ENCODE measurements around the gene PHB1. TPM values are rescaled to one million over a fixed set of nuclear protein-coding genes. Genes with fewer than 3 reads are reported as not detected.

Gene PHB1
- 100 to 1,000 TPM; 229 to 487 TPM for total RNA-seq

DNA sequence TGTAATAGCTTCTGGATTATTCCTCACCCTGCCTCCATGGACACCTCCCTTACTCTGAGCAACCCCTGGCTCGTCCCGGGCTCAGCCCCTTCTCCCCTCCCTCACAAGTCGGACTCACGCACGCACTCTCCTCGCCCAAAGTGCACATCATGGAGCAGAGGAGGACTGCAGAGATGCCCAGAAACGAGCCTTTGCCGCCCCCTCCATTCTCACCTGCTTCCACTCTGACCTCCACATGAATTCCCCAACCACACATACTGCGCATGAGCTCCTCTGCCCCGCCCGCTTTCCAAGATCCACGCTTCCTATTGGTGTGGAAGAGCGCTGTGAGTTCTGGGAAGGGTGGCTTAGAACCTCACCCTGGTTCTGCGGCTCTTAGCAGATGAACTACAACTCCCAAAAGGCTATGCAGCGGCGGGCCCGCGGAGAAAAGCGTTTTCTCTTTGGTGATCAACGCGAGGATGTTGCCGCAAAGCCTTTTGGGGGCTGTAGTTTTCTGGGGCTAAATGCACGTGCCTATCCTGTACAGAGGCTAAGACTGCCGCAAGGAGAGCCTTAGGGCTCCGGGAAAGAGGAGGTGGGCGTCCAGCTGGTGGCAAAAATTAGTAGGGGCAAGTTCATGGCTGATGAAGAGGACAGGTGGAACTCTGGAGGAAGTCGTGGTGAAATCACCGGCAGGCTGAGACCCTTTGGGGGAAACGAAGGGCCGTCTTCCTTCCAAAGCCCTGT is at the start of gene PHB1:
PHB1 (minus strand) TSS at position 261 of the 729 bp plus-strand sequence. CDS start 1,618 bp downstream, outside the sequence.
- intact Hi-C loops (cut with DNase I): no loop called here
- H3K27ac ChIP-seq: peak within 1 kb of the TSS; percentile 48

DNA sequence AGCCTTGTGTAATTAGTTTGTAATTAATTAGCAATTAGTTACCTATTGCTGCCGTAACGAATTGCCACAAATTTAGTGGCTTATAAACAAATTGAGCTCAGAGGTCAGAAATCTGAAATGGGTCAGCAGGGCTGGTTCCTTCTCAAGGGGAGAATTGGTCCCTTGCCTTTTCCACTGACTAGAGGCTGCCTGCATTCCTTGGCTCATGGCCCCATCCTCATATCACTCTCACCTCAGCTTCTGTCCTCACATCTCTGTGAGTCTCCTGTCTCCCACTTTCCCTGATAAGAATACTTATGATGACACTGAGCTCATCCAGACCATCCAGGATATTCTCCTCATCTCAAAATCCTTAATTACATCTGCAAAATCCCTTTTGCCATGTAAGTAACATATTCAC is 49.4 kb upstream of the PHB1 start:
- no peaks in the 10 kb centered on the region for H3K4me1 ChIP-seq
- H3K27me3 ChIP-seq: peaks cover 5% of the 10 kb centered on the region
- no peaks in the 10 kb centered on the region for H3K36me3 ChIP-seq
- DNase-seq: no peak
- H3K9ac ChIP-seq (ENCODE audit: low read depth in 2 of 2, low read length in 2 of 2): no peak overlapping the region
- H3K27ac ChIP-seq: no peak overlapping the region
- TF ChIP-seq, protein P1, sequence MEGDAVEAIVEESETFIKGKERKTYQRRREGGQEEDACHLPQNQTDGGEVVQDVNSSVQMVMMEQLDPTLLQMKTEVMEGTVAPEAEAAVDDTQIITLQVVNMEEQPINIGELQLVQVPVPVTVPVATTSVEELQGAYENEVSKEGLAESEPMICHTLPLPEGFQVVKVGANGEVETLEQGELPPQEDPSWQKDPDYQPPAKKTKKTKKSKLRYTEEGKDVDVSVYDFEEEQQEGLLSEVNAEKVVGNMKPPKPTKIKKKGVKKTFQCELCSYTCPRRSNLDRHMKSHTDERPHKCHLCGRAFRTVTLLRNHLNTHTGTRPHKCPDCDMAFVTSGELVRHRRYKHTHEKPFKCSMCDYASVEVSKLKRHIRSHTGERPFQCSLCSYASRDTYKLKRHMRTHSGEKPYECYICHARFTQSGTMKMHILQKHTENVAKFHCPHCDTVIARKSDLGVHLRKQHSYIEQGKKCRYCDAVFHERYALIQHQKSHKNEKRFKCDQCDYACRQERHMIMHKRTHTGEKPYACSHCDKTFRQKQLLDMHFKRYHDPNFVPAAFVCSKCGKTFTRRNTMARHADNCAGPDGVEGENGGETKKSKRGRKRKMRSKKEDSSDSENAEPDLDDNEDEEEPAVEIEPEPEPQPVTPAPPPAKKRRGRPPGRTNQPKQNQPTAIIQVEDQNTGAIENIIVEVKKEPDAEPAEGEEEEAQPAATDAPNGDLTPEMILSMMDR (IDR thresholded peaks at IDR 0.05): no peak
- intact Hi-C loops (cut with DNase I): no loop called here
- no peaks in the 10 kb centered on the region for H3K9me3 ChIP-seq
- H3K4me3 ChIP-seq: no peak overlapping the region

More for the DNA sequence above, at the start of gene PHB1:
- Histone ChIP-seq H3K4me1 (no peaks in the 10 kb centered on the region), H3K36me3 (no peaks in the 10 kb centered on the region), H3K4me3 (peak within 1 kb of the TSS; percentile 90), H3K9ac (ENCODE audit: low read depth in 2 of 2, low read length in 2 of 2) (peak within 1 kb of the TSS; percentile 83 to 86), H3K9me3 (no peaks in the 10 kb centered on the region), H3K27me3 (no peaks in the 10 kb centered on the region)
- TF ChIP-seq, protein P1 (IDR thresholded peaks at IDR 0.05): no peak
- peak; percentile 98 for DNase-seq

DNA sequence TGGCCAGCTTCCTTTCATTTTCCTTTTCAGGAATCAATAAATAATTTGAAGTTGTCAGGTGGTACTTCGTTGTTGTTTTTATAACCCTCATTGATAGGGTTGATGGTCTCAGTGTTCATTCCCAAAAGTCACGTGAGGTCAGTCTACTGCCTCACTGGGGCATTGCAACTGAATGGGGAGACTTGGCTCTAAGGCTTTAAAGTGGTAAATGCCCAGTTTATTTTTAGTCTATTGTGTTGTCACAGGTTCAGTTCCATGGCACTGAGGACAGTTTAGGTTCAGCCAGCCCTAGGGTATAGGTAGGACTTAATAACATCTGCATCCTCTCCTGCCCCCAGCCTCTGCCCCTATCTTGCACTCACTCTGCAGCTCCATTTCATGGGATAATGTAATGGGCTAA is 46.9 kb upstream of the PHB1 start:
- H3K27ac ChIP-seq: no peak overlapping the region
- TF ChIP-seq, protein P1 (IDR thresholded peaks at IDR 0.05): no peak
- intact Hi-C loops (cut with DNase I): no loop called here
- DNase-seq: no peak
- H3K9ac ChIP-seq (ENCODE audit: low read depth in 2 of 2, low read length in 2 of 2): no peak overlapping the region
- H3K4me1 ChIP-seq: no peaks in the 10 kb centered on the region
- H3K36me3 ChIP-seq: no peaks in the 10 kb centered on the region
- no peaks in the 10 kb centered on the region for H3K9me3 ChIP-seq
- no peak overlapping the region for H3K4me3 ChIP-seq
- H3K27me3 ChIP-seq: peaks cover 3% of the 10 kb centered on the region

- no peak overlapping the region for H3K4me3 ChIP-seq
- H3K9ac ChIP-seq (ENCODE audit: low read depth in 2 of 2, low read length in 2 of 2): no peak overlapping the region
- no peaks in the 10 kb centered on the region for H3K4me1 ChIP-seq
- TF ChIP-seq, protein P1 (IDR thresholded peaks at IDR 0.05): no peak
- no peak overlapping the region for H3K27ac ChIP-seq
- peaks cover 3% of the 10 kb centered on the region for H3K27me3 ChIP-seq
- H3K9me3 ChIP-seq: no peaks in the 10 kb centered on the region
- no peak for DNase-seq
- H3K36me3 ChIP-seq: no peaks in the 10 kb centered on the region
- intact Hi-C loops (cut with DNase I): no loop called here
These were observed 45.7 kb upstream of the PHB1 start for GRCh38 chr17:49460401-49460800.

- DNase-seq: no peak
- TF ChIP-seq, protein P1 (IDR thresholded peaks at IDR 0.05): no peak
- no peak overlapping the region for H3K4me3 ChIP-seq
- H3K27ac ChIP-seq: no peak overlapping the region
- H3K27me3 ChIP-seq: peaks cover 3% of the 10 kb centered on the region
- H3K9me3 ChIP-seq: no peaks in the 10 kb centered on the region
- intact Hi-C loops (cut with DNase I): no loop called here
- no peaks in the 10 kb centered on the region for H3K4me1 ChIP-seq
- no peaks in the 10 kb centered on the region for H3K36me3 ChIP-seq
- no peak overlapping the region for H3K9ac ChIP-seq (ENCODE audit: low read depth in 2 of 2, low read length in 2 of 2)
These were observed 44.8 kb upstream of the PHB1 start for GRCh38 chr17:49459401-49459984.
